SKM-1 treated with dmso at 0.1 percent for 144 hours (cell line): Measurements from ENCODE around the gene GINM1.

Experiments used
- DNase-seq: peaks from one replicate; lab custom pipeline; 2025; ENCODE audit not compliant: unreplicated experiment; lab: John Stamatoyannopoulos, UW

GINM1 gene

DNA sequence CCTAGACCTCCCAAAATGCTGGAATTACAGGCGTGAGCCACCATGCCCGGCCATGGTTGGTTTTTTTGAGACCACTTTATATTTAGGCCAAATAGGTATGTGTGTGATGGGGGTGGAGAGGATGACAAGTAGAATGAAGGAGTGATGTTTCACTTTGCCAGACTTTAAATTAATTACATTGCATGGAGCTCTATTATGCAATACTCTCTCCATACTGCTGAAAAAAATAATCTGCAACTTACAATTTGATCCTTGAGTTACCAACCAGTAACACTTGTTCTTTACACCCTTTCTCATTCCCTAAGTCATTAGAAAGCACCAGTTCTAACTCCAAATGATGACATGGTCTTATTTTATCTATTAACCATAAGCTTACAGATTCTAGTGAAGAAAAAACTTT, 26.8 kb downstream of the GINM1 start:
- DNase-seq: no peak

DNA sequence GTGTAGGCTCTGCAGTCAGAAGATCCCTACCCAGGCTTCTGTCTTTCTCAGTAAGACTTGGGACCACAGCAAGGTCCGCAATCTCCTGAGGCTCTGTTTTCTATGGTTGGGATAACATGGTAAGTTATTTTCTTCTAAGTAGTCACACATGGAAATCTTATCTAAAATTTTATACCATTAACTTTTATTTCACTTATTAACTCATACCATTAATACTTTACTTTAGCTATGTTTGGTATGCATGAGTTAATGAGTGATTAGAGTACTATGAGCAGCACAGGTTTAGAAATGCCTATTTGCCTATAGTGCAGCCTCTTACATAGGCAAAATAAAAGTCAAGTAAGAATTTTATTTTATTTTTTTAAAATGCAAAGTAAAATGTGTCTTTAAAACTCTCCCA, 27.2 kb downstream of the GINM1 start:
- no peak for DNase-seq

DNA sequence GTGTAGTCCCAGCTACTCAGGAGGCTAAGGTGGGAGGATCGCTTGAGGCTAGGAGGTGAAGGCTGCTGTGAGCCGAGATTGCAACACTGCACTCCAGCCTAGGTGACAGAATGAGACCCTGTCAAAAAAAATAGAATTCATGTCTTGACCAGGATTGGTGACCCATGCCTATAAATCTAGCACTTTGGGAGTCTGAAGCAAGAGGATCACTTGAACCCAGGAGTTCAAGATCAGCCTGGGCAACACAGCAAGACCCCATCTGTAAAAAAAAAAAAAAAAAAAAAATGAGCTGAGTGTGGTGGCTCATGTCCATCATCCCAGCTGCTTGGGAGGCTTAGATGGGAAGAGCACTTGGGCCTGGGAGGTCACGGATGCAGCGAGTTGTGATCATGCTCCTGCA, 34.3 kb downstream of the GINM1 start:
- no peak for DNase-seq

GRCh38 chr6:149608381-149608982, 42.3 kb downstream of the GINM1 start:
- DNase-seq: no peak

- no peak for DNase-seq
These were observed 48.2 kb downstream of the GINM1 start for GRCh38 chr6:149614337-149614736.

DNA sequence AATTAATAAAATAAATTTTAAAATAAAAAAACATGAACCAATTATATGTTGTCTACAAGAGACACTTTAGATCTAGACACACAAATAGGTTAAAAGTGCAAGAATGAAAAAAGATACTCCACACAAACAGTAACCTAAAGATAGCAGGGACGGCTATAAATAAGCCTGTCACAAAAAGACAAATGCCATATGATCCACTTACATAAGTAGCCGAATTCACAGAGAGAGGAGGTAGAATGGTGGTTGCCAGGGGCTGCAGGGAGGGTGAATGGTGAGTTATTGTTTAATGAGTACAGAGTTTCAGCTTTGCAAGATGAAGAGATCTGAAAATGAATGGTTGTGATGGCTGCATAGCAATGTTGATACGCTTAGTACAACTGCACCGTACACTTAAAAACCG, 49.6 kb downstream of the GINM1 start:
- no peak for DNase-seq

- no peak for DNase-seq
These were observed 61.5 kb downstream of the GINM1 start for GRCh38 chr6:149627672-149628071.

DNA sequence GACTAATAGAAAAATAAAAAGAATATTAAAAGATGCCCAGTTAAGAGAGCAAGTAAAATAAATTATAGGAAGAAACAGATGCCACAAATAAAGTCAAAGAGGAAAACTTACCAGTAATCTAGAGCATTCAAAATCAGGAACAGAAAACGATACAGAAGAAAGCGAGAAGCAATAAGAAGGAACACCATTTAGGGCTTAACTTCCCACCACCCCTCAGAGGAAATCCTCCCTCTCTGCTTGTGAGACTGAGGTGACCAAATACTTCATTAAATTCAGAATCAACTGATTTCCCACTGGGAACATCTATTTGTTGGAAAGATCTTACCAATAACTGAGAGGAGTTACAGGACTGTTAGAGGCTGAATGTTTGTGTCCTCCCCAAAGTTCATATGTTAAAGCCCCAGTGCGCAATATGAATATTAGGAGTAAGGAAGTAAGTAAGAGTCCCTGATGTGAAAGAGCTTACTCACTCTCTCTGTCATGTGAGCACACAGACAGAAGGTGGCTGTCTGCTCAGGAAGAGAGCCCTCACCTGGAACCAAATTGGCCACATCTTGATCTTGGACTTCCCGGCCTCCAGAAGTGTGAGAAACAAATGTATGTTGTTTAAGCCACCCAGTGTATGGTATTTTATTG, 62.8 kb downstream of the GINM1 start:
- DNase-seq: no peak

- DNase-seq: no peak
These were observed 68.1 kb downstream of the GINM1 start for GRCh38 chr6:149634315-149634714.

DNA sequence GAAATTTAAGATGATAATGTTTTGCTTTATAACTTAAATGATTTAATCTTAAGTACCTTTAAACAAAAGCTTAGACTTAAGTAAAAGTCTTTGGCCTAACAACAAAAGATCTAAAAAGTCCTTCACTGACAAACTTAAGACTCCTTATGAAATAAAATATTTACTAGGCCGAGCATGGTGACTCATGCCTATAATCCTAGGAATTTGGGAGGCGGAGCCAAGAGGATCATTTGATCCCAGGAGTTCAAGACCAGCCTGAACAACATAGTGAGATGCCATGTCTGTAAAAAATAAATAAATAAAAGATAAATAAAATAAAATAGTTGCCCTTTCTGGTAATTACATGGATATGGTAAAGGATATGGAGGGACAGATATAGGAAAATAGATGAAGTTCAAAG, 69.9 kb downstream of the GINM1 start:
- DNase-seq: no peak
